HepG2 (cell line): Measurements from ENCODE around the gene B3GNT9.

Experiments used
- FOSL2 ChIP-seq: sonication (generic); formaldehyde crosslinking; IDR thresholded peaks from 2 replicates; pipeline ENCODE4 v1.4.0; 2020; ENCODE audit warnings: missing genetic modification reagents
- HDAC1 ChIP-seq: sonication (generic); formaldehyde crosslinking; IDR thresholded peaks from 2 replicates; pipeline ENCODE4 v1.5.1; 2020; ENCODE audit warnings: mild to moderate bottlenecking, missing genetic modification reagents
- JUN ChIP-seq: sonication (generic); formaldehyde crosslinking; IDR thresholded peaks from 2 replicates; pipeline ENCODE4 v1.4.0; 2020; ENCODE audit warnings: mild to moderate bottlenecking, missing genetic modification reagents
- KDM3A ChIP-seq: IDR thresholded peaks from 2 replicates; pipeline ENCODE4 v1.6.1; 2018; ENCODE audit warnings: low read depth, missing compliant biosample characterization
- POLR2A ChIP-seq, 2 experiments: IDR thresholded peaks; 2 replicates each; pipeline ENCODE4 v1.6.1; 2011; ENCODE audit warnings: low read depth in 2 of 2, low read length in 2 of 2, mild to moderate bottlenecking in 1 of 2, moderate library complexity in 1 of 2; ENCODE audit not compliant: insufficient read depth in 1 of 2
- RAD21 ChIP-seq: fragments of 450-650 bp; formaldehyde crosslinking; IDR thresholded peaks from 2 replicates; pipeline ENCODE4 v1.5.0; 2020; ENCODE audit warnings: mild to moderate bottlenecking
- TF ChIP-seq, protein P1 (sequence below), 2 experiments: IDR thresholded peaks; 2 replicates each; pipeline ENCODE4 v1.6.1; 2011 to 2012; ENCODE audit warnings: low read length in 2 of 2, borderline replicate concordance in 1 of 2, low read depth in 1 of 2, mild to moderate bottlenecking in 1 of 2, moderate library complexity in 1 of 2
- TF ChIP-seq, protein P2 (sequence below): sonication (generic); formaldehyde crosslinking; conservative IDR thresholded peaks from 2 replicates; pipeline ENCODE4 v1.4.0; 2020; ENCODE audit warnings: missing genetic modification reagents
- TF ChIP-seq, protein P3 (sequence below), 2 experiments: sonication (generic) in 1 of 2; formaldehyde crosslinking in 1 of 2; IDR thresholded peaks; 2 replicates each; pipeline versions ENCODE4 v1.5.1 to v1.6.1; 2011 to 2020; ENCODE audit warnings: borderline replicate concordance in 1 of 2, low read depth in 1 of 2, low read length in 1 of 2, mild to moderate bottlenecking in 1 of 2, missing genetic modification reagents in 1 of 2, moderate library complexity in 1 of 2
- TF ChIP-seq, protein P4 (sequence below): sonication (generic); formaldehyde crosslinking; IDR thresholded peaks from 2 replicates; pipeline ENCODE4 v1.5.0; 2020; ENCODE audit warnings: mild to moderate bottlenecking, missing genetic modification reagents, moderate library complexity

DNA sequence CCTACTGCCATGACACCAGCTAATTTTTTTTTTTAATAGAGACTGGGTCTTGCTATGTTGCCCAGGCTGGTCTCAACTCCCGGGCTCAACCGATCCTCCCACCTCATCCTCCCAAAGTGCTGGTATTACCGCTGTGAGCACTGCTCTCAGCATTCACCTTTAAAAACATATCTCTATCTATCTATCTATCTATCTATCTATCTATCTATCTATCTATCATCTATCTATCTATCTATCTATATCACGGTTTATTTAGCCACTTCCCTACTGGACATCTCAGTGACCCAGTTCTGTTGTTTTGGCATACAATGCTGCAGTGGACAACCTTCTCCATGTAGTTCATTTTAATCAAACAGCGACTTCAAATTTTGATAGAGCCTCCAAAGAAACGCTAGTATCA lies 42.3 kb downstream of the B3GNT9 start:
- TF ChIP-seq POLR2A (IDR thresholded peaks at IDR 0.05; ENCODE audit: insufficient read depth in 1 of 2, low read depth in 2 of 2, low read length in 2 of 2) (no peak), JUN (no peak), FOSL2 (CRISPR knock-in tag) (no peak), HDAC1 (CRISPR knock-in tag) (no peak), KDM3A (CRISPR knock-in tag) (no peak), RAD21 (CRISPR knock-in tag) (no peak)
- TF ChIP-seq, protein P1, sequence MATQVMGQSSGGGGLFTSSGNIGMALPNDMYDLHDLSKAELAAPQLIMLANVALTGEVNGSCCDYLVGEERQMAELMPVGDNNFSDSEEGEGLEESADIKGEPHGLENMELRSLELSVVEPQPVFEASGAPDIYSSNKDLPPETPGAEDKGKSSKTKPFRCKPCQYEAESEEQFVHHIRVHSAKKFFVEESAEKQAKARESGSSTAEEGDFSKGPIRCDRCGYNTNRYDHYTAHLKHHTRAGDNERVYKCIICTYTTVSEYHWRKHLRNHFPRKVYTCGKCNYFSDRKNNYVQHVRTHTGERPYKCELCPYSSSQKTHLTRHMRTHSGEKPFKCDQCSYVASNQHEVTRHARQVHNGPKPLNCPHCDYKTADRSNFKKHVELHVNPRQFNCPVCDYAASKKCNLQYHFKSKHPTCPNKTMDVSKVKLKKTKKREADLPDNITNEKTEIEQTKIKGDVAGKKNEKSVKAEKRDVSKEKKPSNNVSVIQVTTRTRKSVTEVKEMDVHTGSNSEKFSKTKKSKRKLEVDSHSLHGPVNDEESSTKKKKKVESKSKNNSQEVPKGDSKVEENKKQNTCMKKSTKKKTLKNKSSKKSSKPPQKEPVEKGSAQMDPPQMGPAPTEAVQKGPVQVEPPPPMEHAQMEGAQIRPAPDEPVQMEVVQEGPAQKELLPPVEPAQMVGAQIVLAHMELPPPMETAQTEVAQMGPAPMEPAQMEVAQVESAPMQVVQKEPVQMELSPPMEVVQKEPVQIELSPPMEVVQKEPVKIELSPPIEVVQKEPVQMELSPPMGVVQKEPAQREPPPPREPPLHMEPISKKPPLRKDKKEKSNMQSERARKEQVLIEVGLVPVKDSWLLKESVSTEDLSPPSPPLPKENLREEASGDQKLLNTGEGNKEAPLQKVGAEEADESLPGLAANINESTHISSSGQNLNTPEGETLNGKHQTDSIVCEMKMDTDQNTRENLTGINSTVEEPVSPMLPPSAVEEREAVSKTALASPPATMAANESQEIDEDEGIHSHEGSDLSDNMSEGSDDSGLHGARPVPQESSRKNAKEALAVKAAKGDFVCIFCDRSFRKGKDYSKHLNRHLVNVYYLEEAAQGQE (IDR thresholded peaks at IDR 0.05; ENCODE audit: borderline replicate concordance in 1 of 2, low read depth in 1 of 2, low read length in 2 of 2): no peak
- TF ChIP-seq, protein P2, sequence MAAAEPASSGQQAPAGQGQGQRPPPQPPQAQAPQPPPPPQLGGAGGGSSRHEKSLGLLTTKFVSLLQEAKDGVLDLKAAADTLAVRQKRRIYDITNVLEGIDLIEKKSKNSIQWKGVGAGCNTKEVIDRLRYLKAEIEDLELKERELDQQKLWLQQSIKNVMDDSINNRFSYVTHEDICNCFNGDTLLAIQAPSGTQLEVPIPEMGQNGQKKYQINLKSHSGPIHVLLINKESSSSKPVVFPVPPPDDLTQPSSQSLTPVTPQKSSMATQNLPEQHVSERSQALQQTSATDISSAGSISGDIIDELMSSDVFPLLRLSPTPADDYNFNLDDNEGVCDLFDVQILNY (CRISPR knock-in tag): no peak
- TF ChIP-seq, protein P3, sequence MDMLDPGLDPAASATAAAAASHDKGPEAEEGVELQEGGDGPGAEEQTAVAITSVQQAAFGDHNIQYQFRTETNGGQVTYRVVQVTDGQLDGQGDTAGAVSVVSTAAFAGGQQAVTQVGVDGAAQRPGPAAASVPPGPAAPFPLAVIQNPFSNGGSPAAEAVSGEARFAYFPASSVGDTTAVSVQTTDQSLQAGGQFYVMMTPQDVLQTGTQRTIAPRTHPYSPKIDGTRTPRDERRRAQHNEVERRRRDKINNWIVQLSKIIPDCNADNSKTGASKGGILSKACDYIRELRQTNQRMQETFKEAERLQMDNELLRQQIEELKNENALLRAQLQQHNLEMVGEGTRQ (IDR thresholded peaks at IDR 0.05; ENCODE audit: low read depth, low read length): no peak
- TF ChIP-seq, protein P3 (CRISPR knock-in tag; IDR thresholded peaks at IDR 0.05; ENCODE audit: borderline replicate concordance): no peak
- TF ChIP-seq, protein P4, sequence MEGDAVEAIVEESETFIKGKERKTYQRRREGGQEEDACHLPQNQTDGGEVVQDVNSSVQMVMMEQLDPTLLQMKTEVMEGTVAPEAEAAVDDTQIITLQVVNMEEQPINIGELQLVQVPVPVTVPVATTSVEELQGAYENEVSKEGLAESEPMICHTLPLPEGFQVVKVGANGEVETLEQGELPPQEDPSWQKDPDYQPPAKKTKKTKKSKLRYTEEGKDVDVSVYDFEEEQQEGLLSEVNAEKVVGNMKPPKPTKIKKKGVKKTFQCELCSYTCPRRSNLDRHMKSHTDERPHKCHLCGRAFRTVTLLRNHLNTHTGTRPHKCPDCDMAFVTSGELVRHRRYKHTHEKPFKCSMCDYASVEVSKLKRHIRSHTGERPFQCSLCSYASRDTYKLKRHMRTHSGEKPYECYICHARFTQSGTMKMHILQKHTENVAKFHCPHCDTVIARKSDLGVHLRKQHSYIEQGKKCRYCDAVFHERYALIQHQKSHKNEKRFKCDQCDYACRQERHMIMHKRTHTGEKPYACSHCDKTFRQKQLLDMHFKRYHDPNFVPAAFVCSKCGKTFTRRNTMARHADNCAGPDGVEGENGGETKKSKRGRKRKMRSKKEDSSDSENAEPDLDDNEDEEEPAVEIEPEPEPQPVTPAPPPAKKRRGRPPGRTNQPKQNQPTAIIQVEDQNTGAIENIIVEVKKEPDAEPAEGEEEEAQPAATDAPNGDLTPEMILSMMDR: no peak
